GM12891 (cell line): ENCODE results near the gene PI16. TPM values are rescaled to one million over a fixed set of nuclear protein-coding genes. Genes with fewer than 3 reads are reported as not detected.
A peak's percentile ranks its signal among the peaks of the same experiment; 100 is the strongest.

Experiments
- DNase-seq: peaks from one replicate; pipeline ENCODE4 v3.0.0; 2011; ENCODE audit warnings: low spot score; ENCODE audit not compliant: insufficient read length
- FAIRE-seq: peaks from 2 replicates; lab custom pipeline; 2011; peaks lifted over from hg19 to GRCh38; lab: Jason Lieb, UNC
- PAX5 ChIP-seq: IDR thresholded peaks from 2 replicates; pipeline ENCODE4 v1.6.1; 2011; ENCODE audit warnings: low read length, moderate library complexity, mild to moderate bottlenecking; ENCODE audit not compliant: insufficient read depth, severe bottlenecking
- POLR2A ChIP-seq: IDR thresholded peaks from 2 replicates; pipeline ENCODE4 v1.6.1; 2011; ENCODE audit warnings: low read depth, low read length, control low read depth
- POLR2AphosphoS5 ChIP-seq: IDR thresholded peaks from 2 replicates; pipeline ENCODE4 v1.6.1; 2011; ENCODE audit warnings: low read depth, low read length, control low read depth
- POU2F2 ChIP-seq: IDR thresholded peaks from 2 replicates; pipeline ENCODE4 v1.6.1; 2011; ENCODE audit warnings: low read depth, mild to moderate bottlenecking, control low read depth, low read length, moderate library complexity
- SPI1 ChIP-seq: IDR thresholded peaks from 2 replicates; pipeline ENCODE4 v1.6.1; 2011; ENCODE audit warnings: low read depth, low read length, control low read depth
- TAF1 ChIP-seq: IDR thresholded peaks from 2 replicates; pipeline ENCODE4 v1.6.1; 2011; ENCODE audit warnings: low read depth, low read length, control low read depth
- polyA plus RNA-seq: library from polyadenylated mRNA; unstranded; fragments of >200 nt; gene quantifications from one replicate; pipeline ENCODE4 v1.2.1, GENCODE V29; 2012; ENCODE audit warnings: low read depth, missing spikeins, inconsistent platforms; ENCODE audit not compliant: missing spikeins

The PI16 gene
- polyA plus RNA-seq = 0.19 TPM

GRCh38 chr6:36954262-36954931 is at the start of gene PI16:
TSS of gene PI16 (plus strand) at chr6:36954738. CDS start at chr6:36954761, 23 bp downstream.
- DNase-seq (no peak), FAIRE-seq (peak; percentile 52)
- TF ChIP-seq POLR2A (no peak), PAX5 (no peak), TAF1 (no peak), SPI1 (no peak), POU2F2 (no peak), POLR2AphosphoS5 (no peak)

GRCh38 chr6:36904851-36905393 is 49.6 kb upstream of the PI16 start:
- no peak for TF ChIP-seq SPI1
- TF ChIP-seq TAF1 = no peak
- TF ChIP-seq POLR2AphosphoS5 = no peak
- no peak for TF ChIP-seq PAX5
- no peak for TF ChIP-seq POU2F2
- no peak for TF ChIP-seq POLR2A
- FAIRE-seq (no peak), DNase-seq (no peak)

- no peak for TF ChIP-seq POLR2A
- TF ChIP-seq PAX5 = no peak
- TF ChIP-seq POU2F2 = no peak
- TF ChIP-seq SPI1 = no peak
- TF ChIP-seq TAF1 = no peak
- TF ChIP-seq POLR2AphosphoS5 = no peak
- no peak for DNase-seq
- FAIRE-seq = no peak
Measured at GRCh38 chr6:36906539-36907325, 47.8 kb upstream of the PI16 start.

GRCh38 chr6:36907781-36908180 is 46.8 kb upstream of the PI16 start:
- FAIRE-seq = no peak
- TF ChIP-seq PAX5 (no peak), SPI1 (no peak), POLR2A (no peak), POLR2AphosphoS5 (no peak), TAF1 (no peak), POU2F2 (no peak)

GRCh38 chr6:36908747-36909146 is 45.8 kb upstream of the PI16 start:
- FAIRE-seq (no peak), DNase-seq (no peak)
- TF ChIP-seq POLR2AphosphoS5 = no peak
- no peak for TF ChIP-seq POU2F2
- TF ChIP-seq TAF1 = no peak
- no peak for TF ChIP-seq POLR2A
- TF ChIP-seq PAX5 = no peak
- no peak for TF ChIP-seq SPI1

More at GRCh38 chr6:36907781-36908180, 46.8 kb upstream of the PI16 start:
- no peak for DNase-seq

GRCh38 chr6:36912030-36912454 is 42.5 kb upstream of the PI16 start:
- FAIRE-seq (no peak), DNase-seq (no peak)
- TF ChIP-seq POLR2AphosphoS5 (no peak), TAF1 (0 out of 2 replicates have a peak, but pooled peaks have one; percentile 15), SPI1 (peak; percentile 81), PAX5 (no peak)

GRCh38 chr6:36912586-36912985 is 42.0 kb upstream of the PI16 start:
- no peak for TF ChIP-seq PAX5
- no peak for TF ChIP-seq TAF1
- no peak for TF ChIP-seq POU2F2
- no peak for TF ChIP-seq POLR2AphosphoS5
- no peak for TF ChIP-seq POLR2A
- TF ChIP-seq SPI1 = no peak
- FAIRE-seq = peak; percentile 96
- peak; percentile 39 for DNase-seq

- DNase-seq = no peak
- no peak for FAIRE-seq
- TF ChIP-seq POLR2A = no peak
- TF ChIP-seq TAF1 = no peak
- TF ChIP-seq POLR2AphosphoS5 = no peak
- no peak for TF ChIP-seq SPI1
- TF ChIP-seq PAX5 = no peak
- no peak for TF ChIP-seq POU2F2
Measured at GRCh38 chr6:36913082-36913481, 41.5 kb upstream of the PI16 start.

- FAIRE-seq = no peak
- no peak for DNase-seq
- TF ChIP-seq POLR2AphosphoS5 (no peak), TAF1 (no peak), POLR2A (no peak), POU2F2 (no peak), SPI1 (no peak), PAX5 (no peak)
Measured at GRCh38 chr6:36914227-36914794, 40.2 kb upstream of the PI16 start.
